Measurements from ENCODE around the gene ZNF438. TPM values are rescaled to one million over a fixed set of nuclear protein-coding genes. Genes with fewer than 3 reads are reported as not detected.

ZNF438 gene
- 1.3 and 4.5 TPM in 2 replicates for total RNA-seq (ENCODE audit: low replicate concordance)

GRCh38 chr10:31031558-31032257 is at the start of gene ZNF438:
Gene ZNF438, minus strand, starts transcription at chr10:31031865. Its CDS starts 154,831 bp downstream, at chr10:30877034.
- Histone ChIP-seq H4K20me1 (ENCODE audit: low read depth) (no peaks in the 10 kb centered on the region), H3K27ac (peak within 1 kb of the TSS; percentile 88), H3K27me3 (no peaks in the 10 kb centered on the region), H3K9me3 (ENCODE audit: low read depth) (no peaks in the 10 kb centered on the region), H3K4me1 (peaks cover 19% of the 10 kb centered on the region), H3K36me3 (no peaks in the 10 kb centered on the region), H3F3A (ENCODE audit: low read depth) (peaks cover 31% of the 10 kb centered on the region), H2AFZ (replicated peaks) (peak within 1 kb of the TSS; percentile 69), H3K4me3 (peak within 1 kb of the TSS; percentile 67), H3K4me2 (peak within 1 kb of the TSS; percentile 83), H3K79me2 (ENCODE audit: low read depth) (no peaks in the 10 kb centered on the region), H3K9ac (no peak within 1 kb of the TSS)
- Mint-ChIP-seq H3K4me1 (peaks cover 14% of the 10 kb centered on the region), H3K4me3 (peak within 1 kb of the TSS; percentile 88), H3K27ac (peak within 1 kb of the TSS; percentile 89), H3K36me3 (no peaks in the 10 kb centered on the region), H3K9me3 (no peaks in the 10 kb centered on the region), H3K27me3 (ENCODE audit: insufficient read depth, low read depth) (peaks cover 3% of the 10 kb centered on the region)
- peak; percentile 96 for DNase-seq (ENCODE audit: low spot score)
- TF ChIP-seq EZH2 (IDR thresholded peaks at IDR 0.05) (no peak), EZH2phosphoT487 (IDR thresholded peaks at IDR 0.05) (no peak)
- TF ChIP-seq, protein P1, sequence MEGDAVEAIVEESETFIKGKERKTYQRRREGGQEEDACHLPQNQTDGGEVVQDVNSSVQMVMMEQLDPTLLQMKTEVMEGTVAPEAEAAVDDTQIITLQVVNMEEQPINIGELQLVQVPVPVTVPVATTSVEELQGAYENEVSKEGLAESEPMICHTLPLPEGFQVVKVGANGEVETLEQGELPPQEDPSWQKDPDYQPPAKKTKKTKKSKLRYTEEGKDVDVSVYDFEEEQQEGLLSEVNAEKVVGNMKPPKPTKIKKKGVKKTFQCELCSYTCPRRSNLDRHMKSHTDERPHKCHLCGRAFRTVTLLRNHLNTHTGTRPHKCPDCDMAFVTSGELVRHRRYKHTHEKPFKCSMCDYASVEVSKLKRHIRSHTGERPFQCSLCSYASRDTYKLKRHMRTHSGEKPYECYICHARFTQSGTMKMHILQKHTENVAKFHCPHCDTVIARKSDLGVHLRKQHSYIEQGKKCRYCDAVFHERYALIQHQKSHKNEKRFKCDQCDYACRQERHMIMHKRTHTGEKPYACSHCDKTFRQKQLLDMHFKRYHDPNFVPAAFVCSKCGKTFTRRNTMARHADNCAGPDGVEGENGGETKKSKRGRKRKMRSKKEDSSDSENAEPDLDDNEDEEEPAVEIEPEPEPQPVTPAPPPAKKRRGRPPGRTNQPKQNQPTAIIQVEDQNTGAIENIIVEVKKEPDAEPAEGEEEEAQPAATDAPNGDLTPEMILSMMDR (IDR thresholded peaks at IDR 0.05) = peak; percentile 42

- H3K4me3 Mint-ChIP-seq = no peak overlapping the region
- H2AFZ ChIP-seq (replicated peaks) = no peak overlapping the region
- TF ChIP-seq EZH2phosphoT487 (IDR thresholded peaks at IDR 0.05) (no peak), EZH2 (IDR thresholded peaks at IDR 0.05) (no peak)
- TF ChIP-seq, protein P1 (IDR thresholded peaks at IDR 0.05) = no peak
- H3K9me3 Mint-ChIP-seq = peaks cover 5% of the 10 kb centered on the region
- no peak overlapping the region for H3K9ac ChIP-seq
- H3K4me3 ChIP-seq = no peak overlapping the region
- H3F3A ChIP-seq (ENCODE audit: low read depth) = no peaks in the 10 kb centered on the region
- peaks cover 3% of the 10 kb centered on the region for H3K4me1 ChIP-seq
- no peaks in the 10 kb centered on the region for H3K36me3 Mint-ChIP-seq
- H3K36me3 ChIP-seq = no peaks in the 10 kb centered on the region
- H3K27ac Mint-ChIP-seq = no peak overlapping the region
- DNase-seq (ENCODE audit: low spot score) = no peak
- H3K4me2 ChIP-seq = no peak overlapping the region
- peaks cover 2% of the 10 kb centered on the region for H3K27me3 Mint-ChIP-seq (ENCODE audit: insufficient read depth, low read depth)
- no peaks in the 10 kb centered on the region for H4K20me1 ChIP-seq (ENCODE audit: low read depth)
- no peaks in the 10 kb centered on the region for H3K79me2 ChIP-seq (ENCODE audit: low read depth)
- no peak overlapping the region for H3K27ac ChIP-seq
- peaks cover 9% of the 10 kb centered on the region for H3K4me1 Mint-ChIP-seq
- no peaks in the 10 kb centered on the region for H3K9me3 ChIP-seq (ENCODE audit: low read depth)
- H3K27me3 ChIP-seq = no peaks in the 10 kb centered on the region
Measured at GRCh38 chr10:31076610-31076988, 44.9 kb upstream of the ZNF438 start.

- Mint-ChIP-seq H3K9me3 (peaks cover 5% of the 10 kb centered on the region), H3K27ac (no peak overlapping the region), H3K36me3 (no peaks in the 10 kb centered on the region), H3K4me1 (peaks cover 9% of the 10 kb centered on the region), H3K27me3 (ENCODE audit: insufficient read depth, low read depth) (peaks cover 2% of the 10 kb centered on the region), H3K4me3 (no peak overlapping the region)
- Histone ChIP-seq H2AFZ (replicated peaks) (no peak overlapping the region), H3K4me1 (peaks cover 3% of the 10 kb centered on the region), H3F3A (ENCODE audit: low read depth) (no peaks in the 10 kb centered on the region), H3K4me3 (no peak overlapping the region), H4K20me1 (ENCODE audit: low read depth) (no peaks in the 10 kb centered on the region), H3K9ac (no peak overlapping the region), H3K9me3 (ENCODE audit: low read depth) (no peaks in the 10 kb centered on the region), H3K4me2 (no peak overlapping the region), H3K79me2 (ENCODE audit: low read depth) (no peaks in the 10 kb centered on the region), H3K36me3 (no peaks in the 10 kb centered on the region), H3K27ac (no peak overlapping the region), H3K27me3 (no peaks in the 10 kb centered on the region)
- no peak for TF ChIP-seq EZH2 (IDR thresholded peaks at IDR 0.05)
- no peak for DNase-seq (ENCODE audit: low spot score)
Measured at GRCh38 chr10:31075881-31076609, 44.4 kb upstream of the ZNF438 start.

Measured in neural progenitor cell (in vitro differentiated cells).